Upper lobe of left lung (tissue), 6 donors: Measurements from ENCODE around the gene PAQR7. TPM values are rescaled to one million over a fixed set of nuclear protein-coding genes. Genes with fewer than 3 reads are reported as not detected.

Experiments
- ATAC-seq, 2 donors: fragments of 200-7000 bp; cut with Tn5 transposase; one replicate each; pipeline ENCODE4 v1.9.1; 2022; ENCODE audit warnings: mild to moderate bottlenecking in 2 of 2, moderate library complexity in 2 of 2; ENCODE audit not compliant: low FRiP score in 2 of 2
- DNase-seq, 2 donors: peaks; one replicate each; pipeline ENCODE4 v3.0.0-alpha.2; 2019 to 2020
- H3K27ac ChIP-seq, 4 donors: fragments of 200-600 bp; sonication (generic); one replicate each; pipeline ENCODE4 v1.5.1; 2016 to 2019
- H3K27me3 ChIP-seq, 4 donors: fragments of 200-600 bp; sonication (generic); one replicate each; pipeline ENCODE4 v1.5.1; 2017 to 2019
- H3K36me3 ChIP-seq, 4 donors: fragments of 200-600 bp; sonication (generic); one replicate each; pipeline ENCODE4 v1.5.1; 2016 to 2019
- H3K4me1 ChIP-seq, 4 donors: fragments of 200-600 bp; sonication (generic); one replicate each; pipeline ENCODE4 v1.5.1; 2018 to 2019
- H3K4me3 ChIP-seq, 4 donors: fragments of 200-600 bp; sonication (generic); one replicate each; pipeline ENCODE4 v1.5.1; 2017 to 2019; ENCODE audit warnings: mild to moderate bottlenecking in 2 of 4, moderate library complexity in 1 of 4
- H3K9me3 ChIP-seq, 4 donors: fragments of 200-600 bp; sonication (generic); one replicate each; pipeline ENCODE4 v1.5.1; 2018 to 2019
- EP300 ChIP-seq, 4 donors: sonication (generic); formaldehyde crosslinking; IDR thresholded peaks; one replicate each; pipeline ENCODE4 v1.5.1; 2017; ENCODE audit warnings: antibody characterized with exemption in 4 of 4, control low read depth in 2 of 4
- POLR2A ChIP-seq, 4 donors: fragments of 450-650 bp; IDR thresholded peaks; one replicate each; pipeline ENCODE4 v1.5.1; 2016 to 2017; ENCODE audit warnings: antibody characterized with exemption in 4 of 4, mild to moderate bottlenecking in 2 of 4
- POLR2AphosphoS5 ChIP-seq, 2 donors: sonication (generic); formaldehyde crosslinking; IDR thresholded peaks; one replicate each; pipeline ENCODE4 v1.5.1; 2017; ENCODE audit warnings: antibody characterized with exemption in 2 of 2
- WGBS, 2 donors: methylation state at CpG; one replicate each; pipeline ENCODE4 v1.1.5; 2017 to 2018; 5-methylcytosine and 5-hydroxymethylcytosine counted together
- total RNA-seq, 6 donors: library from RNA; depleted of rRNA in 4 of 6; stranded (reverse); fragments of >200 nt in 4 of 6; gene quantifications; one replicate each; pipeline versions ENCODE4 v1.1.0 to v1.2.1, GENCODE V29; 2016 to 2021
- TF ChIP-seq, protein P1 (sequence below), 6 experiments: fragments of 450-650 bp in 4 of 6; fragments of 200-600 bp in 2 of 6; sonication (generic) in 2 of 6; IDR thresholded peaks; one replicate each; pipeline ENCODE4 v1.5.1; 2016 to 2019; ENCODE audit warnings: antibody characterized with exemption in 6 of 6
- donor health status: DM: no; HTN: no; CAD: no; lungs with moderate emphysema.
- donor health status: DM: no; HTN: yes; CAD: no; lungs with severe emphysema.

The PAQR7 gene
- total RNA-seq, 6 donors from 2014 or later, result 1.9 to 9.6 (median 7.0) TPM

DNA sequence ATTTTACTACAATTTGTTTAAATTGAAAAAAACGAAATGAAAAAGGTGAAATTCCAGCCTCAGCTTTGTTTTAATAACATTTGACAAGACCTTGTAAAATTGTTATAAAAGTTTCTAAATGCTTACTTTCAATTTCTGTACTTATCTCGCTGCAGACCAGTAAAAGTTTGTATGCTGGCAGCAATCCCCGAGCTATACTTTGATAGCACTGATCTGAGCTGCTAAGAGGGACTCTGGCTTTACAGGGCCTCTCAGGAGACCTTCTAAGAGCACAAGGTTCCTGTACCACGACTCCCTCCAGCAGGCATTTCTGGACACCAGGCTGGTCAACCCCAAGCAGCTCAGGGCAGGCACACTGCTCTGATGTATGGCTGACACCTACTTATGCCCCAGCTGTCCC lies 17.6 kb upstream of the PAQR7 start:
- no peaks in the 10 kb centered on the region for H3K36me3 ChIP-seq
- WGBS, 2 donors, result 66 to 79% methylated on average over 4 of the region's 4 CpGs
- TF ChIP-seq EP300 (IDR thresholded peaks at IDR 0.05), result no peak
- TF ChIP-seq, protein P1, sequence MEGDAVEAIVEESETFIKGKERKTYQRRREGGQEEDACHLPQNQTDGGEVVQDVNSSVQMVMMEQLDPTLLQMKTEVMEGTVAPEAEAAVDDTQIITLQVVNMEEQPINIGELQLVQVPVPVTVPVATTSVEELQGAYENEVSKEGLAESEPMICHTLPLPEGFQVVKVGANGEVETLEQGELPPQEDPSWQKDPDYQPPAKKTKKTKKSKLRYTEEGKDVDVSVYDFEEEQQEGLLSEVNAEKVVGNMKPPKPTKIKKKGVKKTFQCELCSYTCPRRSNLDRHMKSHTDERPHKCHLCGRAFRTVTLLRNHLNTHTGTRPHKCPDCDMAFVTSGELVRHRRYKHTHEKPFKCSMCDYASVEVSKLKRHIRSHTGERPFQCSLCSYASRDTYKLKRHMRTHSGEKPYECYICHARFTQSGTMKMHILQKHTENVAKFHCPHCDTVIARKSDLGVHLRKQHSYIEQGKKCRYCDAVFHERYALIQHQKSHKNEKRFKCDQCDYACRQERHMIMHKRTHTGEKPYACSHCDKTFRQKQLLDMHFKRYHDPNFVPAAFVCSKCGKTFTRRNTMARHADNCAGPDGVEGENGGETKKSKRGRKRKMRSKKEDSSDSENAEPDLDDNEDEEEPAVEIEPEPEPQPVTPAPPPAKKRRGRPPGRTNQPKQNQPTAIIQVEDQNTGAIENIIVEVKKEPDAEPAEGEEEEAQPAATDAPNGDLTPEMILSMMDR (IDR thresholded peaks at IDR 0.05), result no peak
- ATAC-seq, result no peak
- H3K9me3 ChIP-seq, result no peaks in the 10 kb centered on the region
- H3K27ac ChIP-seq, result peak overlapping the region in 2 of 4 donors; percentile 76 to 88
- peaks cover 12 to 36% (median 25%) of the 10 kb centered on the region in 4 donors for H3K4me1 ChIP-seq
- no peak for DNase-seq
- H3K4me3 ChIP-seq, result no peak overlapping the region
- no peaks in the 10 kb centered on the region for H3K27me3 ChIP-seq

DNA sequence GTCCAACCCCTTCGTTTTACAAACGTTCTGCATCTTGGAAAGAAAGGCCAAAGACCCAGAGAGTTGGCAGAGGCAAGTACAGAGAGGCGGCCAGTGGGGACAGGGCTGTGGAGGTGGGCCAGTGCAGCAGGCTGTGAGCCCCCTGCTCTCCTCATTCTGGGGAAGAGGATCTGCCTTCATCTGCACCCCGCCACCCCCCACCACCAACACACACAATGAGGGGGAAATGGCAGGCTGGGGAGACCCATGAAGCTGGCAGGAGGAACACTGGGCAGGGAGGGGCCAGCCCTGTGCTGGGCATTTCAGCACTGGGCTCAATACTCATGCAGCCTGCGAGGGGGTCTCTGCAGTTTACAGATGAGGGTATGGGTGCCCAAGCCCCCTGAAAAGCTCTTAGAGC lies 16.1 kb upstream of the PAQR7 start:
- H3K27me3 ChIP-seq, result no peaks in the 10 kb centered on the region
- WGBS, 2 donors, result 89 to 90% methylated on average over 5 of the region's 5 CpGs
- H3K4me1 ChIP-seq, result peaks cover 12 to 31% (median 21%) of the 10 kb centered on the region in 4 donors
- ATAC-seq, result no peak
- H3K36me3 ChIP-seq, result no peaks in the 10 kb centered on the region
- peak overlapping the region in 3 of 4 donors; percentile 26 to 88 (median 76) for H3K27ac ChIP-seq
- DNase-seq, result no peak
- TF ChIP-seq, protein P1 (IDR thresholded peaks at IDR 0.05), result no peak
- no peak for TF ChIP-seq POLR2AphosphoS5 (IDR thresholded peaks at IDR 0.05)
- TF ChIP-seq POLR2A (IDR thresholded peaks at IDR 0.05), result no peak
- no peak for TF ChIP-seq EP300 (IDR thresholded peaks at IDR 0.05)
- no peak overlapping the region for H3K4me3 ChIP-seq
- H3K9me3 ChIP-seq, result no peaks in the 10 kb centered on the region

DNA sequence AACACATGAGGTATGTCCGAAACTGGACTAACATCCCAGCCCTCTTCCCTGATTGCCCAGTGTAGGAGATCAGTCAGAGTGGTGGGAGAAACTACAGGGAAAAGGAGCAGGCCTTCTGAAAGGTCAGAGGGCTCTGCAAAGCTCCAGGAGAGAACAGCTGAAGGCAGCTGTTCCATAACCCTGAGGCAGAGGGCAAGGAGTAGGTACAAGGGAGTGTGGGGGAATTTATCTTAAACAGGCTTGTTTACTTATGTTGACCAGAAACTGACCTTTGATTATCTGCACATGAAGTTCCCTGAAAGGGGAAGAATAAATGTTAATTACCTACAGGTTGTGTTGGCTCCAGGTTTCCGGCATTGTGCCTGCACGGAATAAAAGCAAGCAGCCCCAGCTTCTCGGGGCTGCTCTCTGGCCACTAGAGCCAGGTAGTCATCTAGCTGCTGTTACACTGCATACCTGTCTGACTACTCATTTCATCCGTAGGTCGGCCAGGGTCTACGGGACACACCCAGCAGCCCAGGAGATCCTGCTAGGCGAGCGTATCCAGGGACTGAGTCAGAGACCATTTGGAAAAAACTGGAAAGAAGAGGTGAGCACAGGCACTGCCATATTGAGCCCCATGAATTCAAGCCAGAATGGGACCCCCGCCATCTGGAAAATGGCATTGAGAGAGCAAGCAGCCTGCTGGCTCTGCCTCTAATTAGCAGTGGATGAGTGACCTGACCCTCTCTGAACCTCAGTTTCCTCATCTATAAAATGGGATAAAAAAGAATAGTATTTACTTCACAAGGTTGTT lies 14.9 kb upstream of the PAQR7 start:
- WGBS, 2 donors, result 59 to 68% methylated on average over 5 to 10 of the region's 10 CpGs
- TF ChIP-seq POLR2A (IDR thresholded peaks at IDR 0.05), result no peak
- TF ChIP-seq, protein P1 (IDR thresholded peaks at IDR 0.05), result no peak
- peak in 1 of 2 donors; percentile 45 for TF ChIP-seq POLR2AphosphoS5 (IDR thresholded peaks at IDR 0.05)
- TF ChIP-seq EP300 (IDR thresholded peaks at IDR 0.05), result no peak
- no peaks in the 10 kb centered on the region for H3K27me3 ChIP-seq
- peaks cover 7 to 24% (median 19%) of the 10 kb centered on the region in 4 donors for H3K4me1 ChIP-seq
- H3K36me3 ChIP-seq, result no peaks in the 10 kb centered on the region
- no peaks in the 10 kb centered on the region for H3K9me3 ChIP-seq
- peak overlapping the region; percentile 23 to 56 (median 34) for H3K27ac ChIP-seq
- ATAC-seq (peak in 1 of 2 donors; percentile 68), DNase-seq (peak in 1 of 2 donors; percentile 78)
- H3K4me3 ChIP-seq, result no peak overlapping the region

DNA sequence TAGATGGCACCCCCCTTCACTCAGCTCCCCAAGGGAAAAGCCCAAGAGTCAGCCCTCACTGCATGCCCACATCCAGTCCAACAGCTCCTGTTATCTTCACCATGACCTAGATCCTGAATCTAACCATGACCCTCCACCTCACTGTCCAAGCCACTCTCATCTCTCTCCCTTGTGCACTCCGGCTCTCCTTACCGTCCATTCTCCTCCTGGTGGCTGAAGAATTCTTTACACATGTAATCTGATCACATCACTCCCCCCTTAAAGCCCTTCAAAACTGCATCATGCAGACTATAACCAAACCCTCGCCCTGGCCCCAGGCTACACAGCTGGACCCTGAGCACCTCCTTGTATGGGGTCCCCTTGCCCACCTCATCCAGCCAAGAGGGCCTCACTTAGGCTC lies 14.0 kb upstream of the PAQR7 start:
- 82 to 89% methylated on average over 3 of the region's 3 CpGs for WGBS, 2 donors
- TF ChIP-seq POLR2AphosphoS5 (IDR thresholded peaks at IDR 0.05) (no peak), POLR2A (IDR thresholded peaks at IDR 0.05) (no peak), EP300 (IDR thresholded peaks at IDR 0.05) (no peak)
- TF ChIP-seq, protein P1 (IDR thresholded peaks at IDR 0.05), result no peak
- H3K9me3 ChIP-seq, result no peaks in the 10 kb centered on the region
- no peaks in the 10 kb centered on the region for H3K36me3 ChIP-seq
- DNase-seq, result no peak
- H3K27me3 ChIP-seq, result no peaks in the 10 kb centered on the region
- peaks cover 6 to 20% (median 16%) of the 10 kb centered on the region in 4 donors for H3K4me1 ChIP-seq
- H3K27ac ChIP-seq, result peak overlapping the region in 2 of 4 donors; percentile 29 to 56
- no peak overlapping the region for H3K4me3 ChIP-seq
- no peak for ATAC-seq
